Tibial artery (tissue), 4 donors: ENCODE results near the gene KCNQ1.

ENCODE experiments used
- DNase-seq, 2 donors: peaks; one replicate each; pipeline ENCODE4 v3.0.0-alpha.2; 2019
- H3K27ac ChIP-seq, 2 donors: fragments of 200-600 bp; sonication (generic) in 1 of 2; 1 replicate in 1 of 2; 2 replicates in 1 of 2; pipeline ENCODE4 v1.5.1; 2018 to 2019; ENCODE audit warnings: mild to moderate bottlenecking in 1 of 2
- H3K27me3 ChIP-seq, 2 donors: fragments of 200-600 bp; sonication (generic) in 1 of 2; one replicate each; pipeline versions ENCODE4 v1.5.1 to v1.6.0; 2016 to 2019
- H3K36me3 ChIP-seq, 3 donors: fragments of 200-600 bp; sonication (generic) in 2 of 3; one replicate each; pipeline ENCODE4 v1.5.1; 2016 to 2019; ENCODE audit warnings: mild to moderate bottlenecking in 2 of 3
- H3K4me1 ChIP-seq, 4 donors: fragments of 200-600 bp; sonication (generic) in 2 of 4; 1 replicate in 3 of 4; 2 replicates in 1 of 4; pipeline ENCODE4 v1.5.1; 2016 to 2019
- H3K4me3 ChIP-seq, 2 donors: fragments of 200-600 bp; sonication (generic) in 1 of 2; 1 replicate in 1 of 2; 2 replicates in 1 of 2; pipeline ENCODE4 v1.5.1; 2018 to 2019; ENCODE audit warnings: mild to moderate bottlenecking in 2 of 2
- H3K9me3 ChIP-seq, 3 donors: fragments of 200-600 bp; sonication (generic) in 1 of 3; one replicate each; pipeline ENCODE4 v1.5.1; 2016 to 2019
- CTCF ChIP-seq, 2 experiments: fragments of 200-600 bp in 1 of 2; fragments of 450-650 bp in 1 of 2; IDR thresholded peaks; one replicate each; pipeline ENCODE4 v1.5.1; 2017 to 2019; ENCODE audit warnings: antibody characterized with exemption in 2 of 2, mild to moderate bottlenecking in 1 of 2, moderate library complexity in 1 of 2
- intact Hi-C: fragments of 100-400 bp; cut with DNase I; formaldehyde crosslinking; loops from one replicate; pipeline ENCODE4 v1.15.0; 2023; ENCODE audit warnings: low total_unique reads

KCNQ1 gene

GRCh38 chr11:2427721-2428321, 17.0 kb upstream of the KCNQ1 start:
- no peak for TF ChIP-seq CTCF (IDR thresholded peaks at IDR 0.05)
- peaks cover 0 to 52% of the 10 kb centered on the region in 2 donors for H3K27me3 ChIP-seq
- no peaks in the 10 kb centered on the region for H3K4me1 ChIP-seq
- DNase-seq, result no peak
- no peaks in the 10 kb centered on the region for H3K9me3 ChIP-seq
- no peak overlapping the region for H3K4me3 ChIP-seq
- intact Hi-C loops, result loop anchor here (1.0 to 10.0 kb wide), 2 partner anchors 103 to 467 kb away; no protein-coding TSS in a partner anchor
- no peaks in the 10 kb centered on the region for H3K36me3 ChIP-seq
- no peak overlapping the region for H3K27ac ChIP-seq

- Histone ChIP-seq H3K4me3 (no peak overlapping the region), H3K4me1 (no peaks in the 10 kb centered on the region), H3K27ac (no peak overlapping the region), H3K36me3 (no peaks in the 10 kb centered on the region), H3K9me3 (no peaks in the 10 kb centered on the region), H3K27me3 (peaks cover 0 to 50% of the 10 kb centered on the region in 2 donors)
- TF ChIP-seq CTCF (IDR thresholded peaks at IDR 0.05), result peak; percentile 43 to 46
- peak in 1 of 2 donors; percentile 71 for DNase-seq
- intact Hi-C loops, result loop anchor here (1.0 to 10.0 kb wide), 2 partner anchors 103 to 466 kb away; no protein-coding TSS in a partner anchor
Measured at GRCh38 chr11:2428322-2428795, 16.4 kb upstream of the KCNQ1 start.

GRCh38 chr11:2431395-2431794, 13.4 kb upstream of the KCNQ1 start:
- no peak for DNase-seq
- H3K9me3 ChIP-seq, result no peaks in the 10 kb centered on the region
- TF ChIP-seq CTCF (IDR thresholded peaks at IDR 0.05), result no peak
- H3K27ac ChIP-seq, result no peak overlapping the region
- H3K4me1 ChIP-seq, result no peaks in the 10 kb centered on the region
- H3K27me3 ChIP-seq, result peaks cover 0 to 36% of the 10 kb centered on the region in 2 donors
- intact Hi-C loops, result no loop called here
- no peak overlapping the region for H3K4me3 ChIP-seq
- H3K36me3 ChIP-seq, result no peaks in the 10 kb centered on the region

GRCh38 chr11:2432171-2432621, 12.6 kb upstream of the KCNQ1 start:
- DNase-seq, result peak in 1 of 2 donors; percentile 51
- H3K27ac ChIP-seq, result no peak overlapping the region
- H3K27me3 ChIP-seq, result peaks cover 0 to 40% of the 10 kb centered on the region in 2 donors
- intact Hi-C loops, result no loop called here
- no peak for TF ChIP-seq CTCF (IDR thresholded peaks at IDR 0.05)
- H3K4me1 ChIP-seq, result no peaks in the 10 kb centered on the region
- H3K9me3 ChIP-seq, result no peaks in the 10 kb centered on the region
- H3K36me3 ChIP-seq, result no peaks in the 10 kb centered on the region
- H3K4me3 ChIP-seq, result no peak overlapping the region

- Histone ChIP-seq H3K36me3 (no peaks in the 10 kb centered on the region), H3K27me3 (peaks cover 0 to 43% of the 10 kb centered on the region in 2 donors), H3K4me3 (no peak overlapping the region), H3K4me1 (no peaks in the 10 kb centered on the region), H3K9me3 (no peaks in the 10 kb centered on the region), H3K27ac (no peak overlapping the region)
- intact Hi-C loops, result no loop called here
- TF ChIP-seq CTCF (IDR thresholded peaks at IDR 0.05), result no peak
- peak in 1 of 2 donors; percentile 60 for DNase-seq
Measured at GRCh38 chr11:2432628-2433071, 12.2 kb upstream of the KCNQ1 start.
